B cell (primary cell): ENCODE measurements around the gene TBC1D1.

Source experiments
- CTCF ChIP-seq: fragments of 200-600 bp; IDR thresholded peaks from one replicate; pipeline ENCODE4 v1.8.0; 2022; ENCODE audit warnings: antibody characterized with exemption, mild to moderate bottlenecking
- EZH2 ChIP-seq: IDR thresholded peaks from 2 replicates; pipeline ENCODE4 v1.6.1; 2012; ENCODE audit warnings: borderline replicate concordance, low read depth, mild to moderate bottlenecking, moderate library complexity, low read length; ENCODE audit not compliant: insufficient read depth, poor library complexity, severe bottlenecking

GRCh38 chr4:37960679-37961450, 70.0 kb downstream of the TBC1D1 start:
- TF ChIP-seq EZH2 (no peak), CTCF (no peak)
